GM10248 (cell line): ENCODE results near the gene KIF1C.

ENCODE experiments used
- CTCF ChIA-PET: fragments of 300-600 bp; sonication (Branson Sonifier 250); formaldehyde crosslinking; extraction: SDS; loops from one replicate; lab custom pipeline; 2021; ENCODE audit warnings: antibody characterized with exemption; lab: Yijun Ruan, JAX
- POLR2A ChIA-PET: fragments of 350-650 bp; sonication (Branson Sonifier 250); formaldehyde crosslinking; extraction: SDS; loops from one replicate; lab custom pipeline; 2020; ENCODE audit warnings: antibody characterized with exemption; lab: Yijun Ruan, JAX
- DNase-seq: peaks from one replicate; pipeline ENCODE4 v3.0.0; 2012; ENCODE audit errors: extremely low spot score
- TF ChIP-seq, protein P1 (sequence below): IDR thresholded peaks from 2 replicates; pipeline ENCODE4 v1.5.1; 2012; ENCODE audit warnings: mild to moderate bottlenecking, low read depth; ENCODE audit errors: extremely low read depth, missing control alignments, control extremely low read depth

The KIF1C gene

DNA sequence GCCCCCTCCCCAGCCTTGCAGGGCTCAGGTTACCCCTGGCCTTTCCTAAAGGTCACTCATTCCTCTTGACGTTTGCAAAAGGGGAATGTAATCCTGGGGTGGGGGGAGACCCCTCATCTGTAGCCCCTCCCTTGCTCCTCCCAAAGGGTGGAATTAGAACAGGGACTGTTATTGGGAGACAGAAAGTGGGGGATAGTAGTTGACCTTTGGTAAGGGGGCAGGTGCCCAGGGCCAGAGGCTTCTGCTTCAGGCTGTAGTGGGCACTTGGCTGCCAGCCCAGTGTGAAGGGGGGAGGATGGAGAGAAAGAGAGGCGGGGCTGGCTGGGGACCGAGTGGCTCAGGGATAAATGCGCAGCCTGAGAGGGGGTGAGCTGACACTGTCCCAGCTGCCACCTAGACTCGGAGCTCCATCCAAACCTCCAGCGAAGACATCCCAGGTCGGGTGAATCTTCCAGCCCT is 47.0 kb upstream of the KIF1C start, which contains the start of gene ENO3:
ENO3 (plus strand) TSS at position 374 of the 459 bp plus-strand sequence. CDS start 711 bp downstream, outside the sequence.
- TF ChIP-seq, protein P1, sequence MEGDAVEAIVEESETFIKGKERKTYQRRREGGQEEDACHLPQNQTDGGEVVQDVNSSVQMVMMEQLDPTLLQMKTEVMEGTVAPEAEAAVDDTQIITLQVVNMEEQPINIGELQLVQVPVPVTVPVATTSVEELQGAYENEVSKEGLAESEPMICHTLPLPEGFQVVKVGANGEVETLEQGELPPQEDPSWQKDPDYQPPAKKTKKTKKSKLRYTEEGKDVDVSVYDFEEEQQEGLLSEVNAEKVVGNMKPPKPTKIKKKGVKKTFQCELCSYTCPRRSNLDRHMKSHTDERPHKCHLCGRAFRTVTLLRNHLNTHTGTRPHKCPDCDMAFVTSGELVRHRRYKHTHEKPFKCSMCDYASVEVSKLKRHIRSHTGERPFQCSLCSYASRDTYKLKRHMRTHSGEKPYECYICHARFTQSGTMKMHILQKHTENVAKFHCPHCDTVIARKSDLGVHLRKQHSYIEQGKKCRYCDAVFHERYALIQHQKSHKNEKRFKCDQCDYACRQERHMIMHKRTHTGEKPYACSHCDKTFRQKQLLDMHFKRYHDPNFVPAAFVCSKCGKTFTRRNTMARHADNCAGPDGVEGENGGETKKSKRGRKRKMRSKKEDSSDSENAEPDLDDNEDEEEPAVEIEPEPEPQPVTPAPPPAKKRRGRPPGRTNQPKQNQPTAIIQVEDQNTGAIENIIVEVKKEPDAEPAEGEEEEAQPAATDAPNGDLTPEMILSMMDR, result no peak
- DNase-seq, result no peak
- ChIA-PET POLR2A (interaction anchor here (4.4 kb wide), 1 partner anchor 16 kb away, joined by 34 read pairs; the partner anchor contains the start of gene SPAG7), CTCF (interaction anchor here (2.0 to 3.8 kb wide), 4 partner anchors 11 to 112 kb away, joined by 5 to 12 read pairs (median 12); partner anchors contain the start of gene CAMTA2)

GRCh38 chr17:4951486-4951885 is 46.3 kb upstream of the KIF1C start:
- TF ChIP-seq, protein P1, result no peak
- ChIA-PET CTCF (interaction anchor here (0.9 to 3.8 kb wide), 7 partner anchors 11 to 111 kb away, joined by 3 to 13 read pairs (median 11); partner anchors contain the start of genes CAMTA2 and SPAG7), POLR2A (interaction anchor here (0.9 to 4.4 kb wide), 3 partner anchors 11 to 19 kb away, joined by 3 to 34 read pairs (median 4); partner anchors contain the start of genes RNF167, SLC25A11 and SPAG7)
- DNase-seq, result no peak

DNA sequence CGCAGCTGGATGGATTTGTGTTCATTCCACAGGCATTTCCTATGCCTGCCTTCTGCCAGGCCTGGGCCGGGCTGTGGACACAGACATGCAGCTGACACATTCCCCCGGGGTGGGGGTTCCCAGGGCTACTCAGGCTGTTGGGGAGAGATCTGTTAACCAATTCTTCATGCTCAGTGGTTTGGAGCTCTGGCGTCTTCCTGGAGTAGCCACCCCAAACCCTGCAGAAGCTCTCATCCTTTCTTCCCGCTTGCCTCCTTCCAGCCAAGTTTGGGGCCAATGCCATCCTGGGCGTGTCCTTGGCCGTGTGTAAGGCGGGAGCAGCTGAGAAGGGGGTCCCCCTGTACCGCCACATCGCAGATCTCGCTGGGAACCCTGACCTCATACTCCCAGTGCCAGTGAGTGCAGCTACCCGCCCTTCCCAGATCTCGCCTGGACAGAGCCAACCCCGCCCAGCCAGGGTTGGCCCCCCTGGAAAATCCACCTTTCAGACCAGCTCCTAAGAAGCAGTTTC is 44.2 kb upstream of the KIF1C start:
- DNase-seq, result no peak
- ChIA-PET CTCF (interaction anchor here (1.0 to 3.8 kb wide), 7 partner anchors 9 to 109 kb away, joined by 3 to 13 read pairs (median 11); partner anchors contain the start of genes CAMTA2 and SPAG7), POLR2A (interaction anchor here (0.6 to 1.4 kb wide), 3 partner anchors 14 to 418 kb away, joined by 4 to 8 read pairs (median 6); partner anchors contain the start of genes RNF167, SLC25A11 and SPAG7)
- TF ChIP-seq, protein P1, result no peak

GRCh38 chr17:4955091-4955490 is 42.7 kb upstream of the KIF1C start:
- DNase-seq, result no peak
- ChIA-PET CTCF (interaction anchor here (0.6 to 3.5 kb wide), 7 partner anchors 10 to 90 kb away, joined by 3 to 23 read pairs (median 4); partner anchors contain the start of gene SPAG7), POLR2A (interaction anchor here (0.6 to 1.9 kb wide), 3 partner anchors 12 to 256 kb away, joined by 3 to 9 read pairs (median 4); partner anchors contain the start of gene SPAG7)
- TF ChIP-seq, protein P1, result no peak

GRCh38 chr17:4956493-4957061 is 41.2 kb upstream of the KIF1C start:
- no peak for DNase-seq
- TF ChIP-seq, protein P1, result peak; percentile 59
- ChIA-PET CTCF (interaction anchor here (0.7 to 3.9 kb wide), 13 partner anchors 10 to 106 kb away, joined by 3 to 35 read pairs (median 4); partner anchors contain the start of genes CHRNE, RNF167, SLC25A11 and SPAG7), POLR2A (interaction anchor here (2.0 kb wide), 1 partner anchor 17 kb away, joined by 8 read pairs; the partner anchor contains the start of genes RNF167 and SLC25A11)

DNA sequence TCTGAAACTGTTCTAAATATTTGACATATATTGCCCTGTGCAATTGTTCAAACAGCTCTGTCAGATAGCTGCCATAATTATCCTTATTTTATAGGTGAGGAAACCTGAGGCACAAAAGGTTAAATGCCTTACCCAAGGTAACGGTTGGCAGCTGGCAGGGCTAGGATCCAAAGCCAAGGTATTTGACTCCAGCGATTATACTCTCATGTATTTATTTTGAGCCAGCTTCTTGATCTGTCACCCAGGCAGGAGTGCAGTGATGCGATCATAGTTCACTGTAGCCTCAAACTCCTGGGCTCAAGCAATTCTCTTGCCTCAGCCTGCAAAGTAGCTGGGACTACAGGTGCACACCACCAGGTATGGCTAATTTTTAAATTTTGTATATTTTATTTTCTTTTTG is 39.6 kb upstream of the KIF1C start:
- ChIA-PET POLR2A (interaction anchor here (1.4 kb wide), 1 partner anchor 9 kb away, joined by 12 read pairs; the partner anchor contains the start of gene SPAG7), CTCF (interaction anchor here (1.0 to 3.9 kb wide), 4 partner anchors 8 to 55 kb away, joined by 3 to 35 read pairs (median 14); partner anchors contain the start of genes CHRNE and SPAG7)
- TF ChIP-seq, protein P1, result no peak
- no peak for DNase-seq
